T47D (cell line): ENCODE measurements around the gene DNPEP.
A peak's percentile ranks its signal among the peaks of the same experiment; 100 is the strongest.
"Not testable (repeated sequence)": the region's sequence is repeated elsewhere in the genome, so short reads cannot be mapped to it uniquely, and the experiment has no call there.

Experiments
- DNase-seq, 2 experiments: peaks; one replicate each; pipeline versions ENCODE4 v3.0.0 to v3.0.0-alpha.2; 2011 to 2012; ENCODE audit warnings: low read depth in 1 of 2, low spot score in 1 of 2
- JUND ChIP-seq: IDR thresholded peaks from 2 replicates; pipeline ENCODE4 v1.6.1; 2012; ENCODE audit warnings: low read depth
- in situ Hi-C: cut with HindIII; loops from 2 replicates; pipeline ENCODE4 v1.10.0; 2016; ENCODE audit warnings: low sequenced_read_pairs, low pct_unique_long_range_greater_than_20kb

DNPEP gene

DNA sequence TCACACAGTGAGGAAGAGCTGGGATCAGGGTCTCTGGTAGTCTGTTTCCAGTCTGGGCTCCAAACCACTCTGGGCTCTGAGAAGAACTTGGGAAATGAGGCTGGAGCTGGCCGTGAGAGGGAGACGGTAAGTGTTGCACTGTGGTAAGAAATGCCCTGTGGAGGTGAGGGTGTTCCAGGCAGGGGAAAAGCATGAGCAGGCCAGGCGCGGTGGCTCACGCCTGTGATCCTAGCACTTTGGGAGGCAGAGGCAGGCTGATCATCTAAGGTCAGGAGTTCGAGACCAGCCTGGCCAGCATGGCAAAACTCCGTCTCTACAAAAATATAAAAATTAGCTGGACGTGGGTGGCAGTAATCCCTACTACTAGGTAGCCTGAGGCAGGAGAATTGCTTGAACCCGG, 16.1 kb upstream of the DNPEP start:
- in situ Hi-C loops: no loop called here
- TF ChIP-seq JUND: no peak
- DNase-seq: no peak

GRCh38 chr2:219402665-219403515, 15.2 kb upstream of the DNPEP start:
- TF ChIP-seq JUND: no peak
- in situ Hi-C loops: no loop called here

DNA sequence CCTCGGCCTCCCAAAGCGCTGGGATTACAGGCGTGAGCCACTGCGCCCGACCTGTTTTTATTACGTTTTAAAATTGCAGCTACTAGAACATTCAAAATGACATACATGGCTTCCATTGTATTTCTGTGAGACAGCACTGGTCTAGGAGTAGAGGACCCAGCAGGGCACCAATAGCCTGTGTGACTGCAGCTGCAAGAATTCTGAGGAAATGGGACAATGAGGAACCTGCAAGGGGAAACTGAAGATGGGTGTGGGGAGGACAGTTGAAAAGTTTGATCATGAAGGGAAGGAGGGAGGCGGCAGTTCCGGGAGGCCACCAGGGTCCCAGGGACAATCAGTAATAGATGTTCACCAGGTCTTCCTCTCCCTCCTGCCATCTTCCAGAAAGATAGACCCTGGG, 13.9 kb upstream of the DNPEP start:
- no peak for TF ChIP-seq JUND
- no peak for DNase-seq
- in situ Hi-C loops: no loop called here

More at GRCh38 chr2:219402665-219403515, 15.2 kb upstream of the DNPEP start:
- DNase-seq: peak; percentile 41 to 75

- no peak for TF ChIP-seq JUND
- in situ Hi-C loops: no loop called here
- DNase-seq: no peak
These were observed 12.8 kb upstream of the DNPEP start for GRCh38 chr2:219400562-219400961.

GRCh38 chr2:219399716-219400478, 12.2 kb upstream of the DNPEP start:
- DNase-seq: peak in 1 of 2 experiments; percentile 81
- in situ Hi-C loops: no loop called here
- TF ChIP-seq JUND: no peak

DNA sequence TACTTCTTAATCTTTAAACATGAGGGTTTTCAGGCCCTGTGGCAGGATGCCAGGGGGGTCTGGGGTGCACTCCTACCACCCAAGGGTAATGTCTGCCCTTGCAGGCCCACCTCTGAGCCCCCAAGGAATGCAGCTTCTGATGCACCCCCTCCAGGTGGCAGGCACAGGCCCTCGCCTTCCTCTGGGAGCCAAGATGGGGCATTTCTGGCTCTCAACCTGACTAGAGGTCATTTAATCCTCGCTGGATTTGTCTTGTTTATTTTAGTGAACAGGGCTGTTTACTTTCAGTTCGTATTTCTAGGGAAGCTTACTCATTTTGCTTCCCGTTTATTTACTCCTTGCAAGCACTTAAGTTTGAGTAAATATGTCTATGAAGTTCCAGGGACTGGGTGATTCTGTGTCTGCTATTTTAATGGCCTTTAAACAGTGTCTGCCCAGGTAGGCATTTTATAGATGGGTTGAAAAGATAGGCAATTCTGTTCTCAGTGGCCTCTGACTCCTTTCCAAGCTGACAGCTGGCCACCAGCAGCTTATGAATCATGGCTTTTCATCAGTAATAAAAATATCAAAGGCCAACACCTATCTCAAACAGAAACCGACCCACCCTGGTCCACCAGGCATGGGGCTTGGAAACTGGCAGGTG, 11.1 kb upstream of the DNPEP start:
- in situ Hi-C loops: no loop called here

DNA sequence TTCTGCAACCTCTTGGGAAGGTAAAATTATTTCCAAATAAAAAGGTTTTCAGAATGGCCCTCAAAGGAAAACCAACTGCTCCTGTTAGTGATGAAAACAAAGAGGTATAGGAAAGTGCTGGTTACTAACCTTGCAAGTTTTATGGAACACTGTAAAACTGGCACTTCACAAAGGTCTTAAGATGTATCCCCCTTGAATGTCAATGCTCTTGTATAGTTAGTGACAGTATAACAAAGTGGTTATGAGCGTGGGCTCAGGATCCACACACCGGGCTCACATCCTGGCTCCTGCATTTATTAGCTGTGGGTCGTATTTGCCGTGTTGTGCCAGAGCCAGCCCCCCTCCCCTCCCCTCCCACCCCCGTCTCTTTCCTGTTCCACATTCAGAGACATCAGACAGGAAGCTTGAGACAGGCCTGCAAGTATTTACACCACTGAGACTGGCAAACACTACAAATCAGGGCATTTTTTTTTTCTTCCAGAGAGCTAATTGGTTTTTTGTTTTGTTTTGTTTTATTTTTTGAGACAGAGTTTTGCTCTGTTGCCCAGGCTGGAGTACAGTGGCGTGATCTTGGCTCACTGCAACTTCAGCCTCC, 9.2 kb upstream of the DNPEP start:
- in situ Hi-C loops: no loop called here
- no peak for DNase-seq

More for the DNA sequence above, 11.1 kb upstream of the DNPEP start:
- TF ChIP-seq JUND: peak; percentile 55; the same call in 1 of the 2 replicates
- DNase-seq: peak; percentile 32 to 92

GRCh38 chr2:219395609-219396008, 7.9 kb upstream of the DNPEP start:
- DNase-seq: no peak
- in situ Hi-C loops: no loop called here
- TF ChIP-seq JUND: no peak

More for the DNA sequence above, 9.2 kb upstream of the DNPEP start:
- TF ChIP-seq JUND: no peak

DNA sequence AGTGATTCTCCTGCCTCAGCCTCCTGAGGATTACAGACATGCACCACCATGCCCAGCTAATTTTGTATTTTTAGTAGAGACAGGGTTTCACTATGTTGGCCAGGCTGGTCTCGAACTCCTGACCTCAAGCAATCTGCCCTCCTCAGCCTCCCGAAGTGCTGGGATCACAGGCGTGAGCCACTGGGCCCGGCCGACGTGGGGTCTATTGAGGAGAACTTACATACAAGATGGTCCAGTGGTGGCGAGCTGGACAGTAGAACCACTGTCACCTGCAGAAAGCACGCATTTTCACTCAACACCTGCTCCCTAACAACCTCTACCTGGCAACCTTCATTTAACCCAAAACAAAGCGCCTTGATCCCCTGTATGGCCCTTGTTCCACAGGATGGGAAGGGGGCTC, 7.3 kb upstream of the DNPEP start:
- DNase-seq, in situ Hi-C loops: not testable (repeated sequence)

DNA sequence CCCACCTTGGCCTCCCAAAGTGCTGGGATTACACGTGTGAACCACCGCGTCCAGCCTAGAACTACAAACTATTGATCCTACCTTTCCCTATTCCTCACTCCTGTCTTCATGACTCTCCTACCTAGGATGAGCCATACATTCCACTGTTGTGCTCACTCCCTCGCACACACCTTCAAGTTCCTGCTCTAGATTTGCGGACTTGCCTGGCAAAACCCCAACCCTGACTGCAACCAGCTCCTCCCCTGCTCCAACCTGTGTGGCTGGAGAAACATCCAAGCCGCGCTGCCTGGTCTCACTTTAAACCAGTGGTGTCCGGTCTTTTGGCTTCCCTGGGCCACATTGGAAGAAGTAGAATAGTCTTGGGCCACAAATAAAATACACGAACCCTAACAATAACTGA, 5.0 kb upstream of the DNPEP start:
- in situ Hi-C loops: no loop called here

DNA sequence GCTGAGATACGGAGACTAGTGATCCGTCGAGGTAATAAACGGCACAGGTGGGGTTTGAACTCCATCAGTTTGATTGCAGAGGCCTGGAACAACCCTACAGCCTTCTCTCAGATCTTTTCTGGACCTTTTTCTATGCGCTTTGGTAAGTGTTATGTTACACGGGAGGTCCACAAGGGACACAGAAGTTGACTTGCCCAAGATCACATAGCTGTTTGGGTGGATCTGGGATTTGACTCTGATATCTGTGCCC, 1.1 kb upstream of the DNPEP start:
- DNase-seq: no peak
- TF ChIP-seq JUND: no peak
- in situ Hi-C loops: no loop called here

More for the DNA sequence above, 5.0 kb upstream of the DNPEP start:
- no peak for TF ChIP-seq JUND
- no peak for DNase-seq

DNA sequence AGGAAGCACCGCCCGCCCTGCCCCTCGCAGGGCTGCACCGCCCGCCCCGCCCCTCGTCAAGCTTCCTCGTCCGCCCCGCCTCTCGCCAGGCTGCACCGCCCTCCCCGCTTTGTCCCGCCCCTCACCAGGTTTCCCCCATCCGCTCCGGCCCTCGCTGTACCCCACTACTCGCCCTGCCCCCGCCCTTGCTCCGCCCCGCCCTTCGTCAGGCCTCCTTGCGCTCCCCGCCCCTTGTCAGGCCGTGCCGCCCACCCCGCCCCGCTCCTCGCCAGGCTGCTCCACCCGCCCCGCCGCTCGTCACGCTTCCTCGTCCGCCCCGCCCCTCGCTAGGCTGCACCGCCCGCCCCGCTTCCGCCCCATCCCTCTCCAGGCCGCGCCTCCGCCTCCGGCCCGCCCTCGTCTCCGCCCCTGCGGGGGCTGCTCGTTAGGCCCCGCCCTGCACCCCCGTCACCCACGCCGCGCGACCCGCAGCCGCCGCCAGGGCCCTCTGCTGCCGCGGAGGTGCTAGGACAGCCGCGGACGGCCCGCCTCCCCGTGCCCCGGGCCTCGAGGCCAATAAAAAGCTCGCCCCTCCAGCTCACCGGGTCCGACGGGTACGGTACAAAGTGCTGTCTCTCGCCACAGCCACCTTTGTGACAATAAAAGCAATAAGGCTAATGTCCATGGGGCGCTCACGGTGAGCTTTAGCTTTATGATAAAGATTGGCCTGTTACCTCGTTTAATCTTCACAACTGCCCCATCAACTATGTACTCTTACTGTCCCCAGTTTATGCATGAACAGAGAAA, 602 bp upstream of the DNPEP start:
- DNase-seq: peak; percentile 66 to 96
- in situ Hi-C loops: no loop called here
- no peak for TF ChIP-seq JUND
